GM12891 (cell line): Measurements from ENCODE around the gene TKTL1.

Source experiments
- DNase-seq: peaks from one replicate; pipeline ENCODE4 v3.0.0; 2011; ENCODE audit warnings: low spot score; ENCODE audit not compliant: insufficient read length
- FAIRE-seq: peaks from 2 replicates; lab custom pipeline; 2011; peaks lifted over from hg19 to GRCh38; lab: Jason Lieb, UNC
- PAX5 ChIP-seq: IDR thresholded peaks from 2 replicates; pipeline ENCODE4 v1.6.1; 2011; ENCODE audit warnings: low read length, moderate library complexity, mild to moderate bottlenecking; ENCODE audit not compliant: insufficient read depth, severe bottlenecking
- POLR2A ChIP-seq: IDR thresholded peaks from 2 replicates; pipeline ENCODE4 v1.6.1; 2011; ENCODE audit warnings: low read depth, low read length, control low read depth
- POLR2AphosphoS5 ChIP-seq: IDR thresholded peaks from 2 replicates; pipeline ENCODE4 v1.6.1; 2011; ENCODE audit warnings: low read depth, low read length, control low read depth
- POU2F2 ChIP-seq: IDR thresholded peaks from 2 replicates; pipeline ENCODE4 v1.6.1; 2011; ENCODE audit warnings: low read depth, mild to moderate bottlenecking, control low read depth, low read length, moderate library complexity
- SPI1 ChIP-seq: IDR thresholded peaks from 2 replicates; pipeline ENCODE4 v1.6.1; 2011; ENCODE audit warnings: low read depth, low read length, control low read depth
- TAF1 ChIP-seq: IDR thresholded peaks from 2 replicates; pipeline ENCODE4 v1.6.1; 2011; ENCODE audit warnings: low read depth, low read length, control low read depth

Gene TKTL1

DNA sequence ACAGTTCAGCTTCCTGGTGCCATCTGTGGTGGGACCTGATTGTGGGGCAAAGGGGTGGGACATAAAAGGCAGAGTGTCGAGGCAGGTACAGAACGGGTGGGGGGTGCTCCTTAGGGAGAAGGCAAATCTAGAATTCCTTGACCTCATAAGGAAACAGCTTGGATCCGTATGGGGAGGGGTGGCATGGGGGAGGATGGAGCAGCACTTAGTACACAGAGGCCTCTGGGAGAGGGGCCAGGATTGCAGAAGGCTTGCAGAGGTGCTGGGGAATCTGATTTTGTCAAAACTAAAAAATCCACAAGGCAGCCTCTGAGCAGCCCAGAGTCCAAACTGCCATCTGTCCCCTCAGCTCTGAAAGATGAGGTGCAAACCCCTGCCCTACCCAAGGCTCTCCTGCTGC lies 81.2 kb downstream of the TKTL1 start:
- TF ChIP-seq SPI1 = no peak
- no peak for TF ChIP-seq POLR2A
- TF ChIP-seq TAF1 = no peak
- TF ChIP-seq PAX5 = no peak
- TF ChIP-seq POLR2AphosphoS5 = no peak
- no peak for TF ChIP-seq POU2F2
- FAIRE-seq = no peak
- no peak for DNase-seq

DNA sequence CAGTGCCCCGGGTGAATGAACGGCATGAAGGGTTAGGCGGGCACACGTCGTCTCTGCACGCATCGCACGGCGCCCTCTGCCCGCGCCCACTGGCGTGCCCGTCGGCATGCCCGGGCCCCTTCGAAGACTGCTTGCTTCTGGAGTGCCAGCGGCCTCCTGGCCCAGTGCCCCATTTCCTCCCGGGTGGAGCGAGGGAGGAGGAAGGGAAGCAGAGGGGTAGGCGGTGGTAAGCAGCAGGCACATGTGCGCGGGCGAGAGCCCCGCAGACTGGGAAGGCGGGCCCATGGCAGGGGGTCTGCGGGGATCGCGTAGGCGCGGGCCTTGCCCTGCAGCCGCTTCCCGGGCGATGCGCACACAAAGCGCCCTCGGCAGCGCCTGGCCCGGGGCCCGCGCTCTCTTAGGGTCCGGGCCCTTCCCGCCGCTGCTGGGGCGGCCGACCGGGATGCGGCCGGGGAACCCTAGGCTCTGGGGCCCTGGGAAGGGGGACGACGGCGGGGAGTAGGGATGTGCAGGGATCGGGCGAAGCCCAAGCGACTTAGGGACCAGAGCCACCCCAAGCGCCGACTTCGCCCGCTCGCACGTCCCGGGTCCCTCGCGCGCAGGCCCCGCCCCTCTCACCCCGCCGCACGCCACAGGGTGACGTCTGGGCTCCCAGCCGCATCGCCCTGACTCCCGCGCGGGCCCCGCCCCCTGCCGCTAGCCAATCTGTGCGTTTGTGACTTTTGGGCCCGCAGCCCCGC lies 82.6 kb downstream of the TKTL1 start:
- no peak for TF ChIP-seq TAF1
- TF ChIP-seq POLR2A = 0 out of 2 replicates have a peak, but pooled peaks have one; percentile 24
- DNase-seq = no peak
- FAIRE-seq = peak; percentile 74

- TF ChIP-seq PAX5 (peak; percentile 64), TAF1 (no peak), POU2F2 (peak; percentile 28; the same call in 1 of the 2 replicates)
- peak; percentile 100 for FAIRE-seq
- peak; percentile 78 for DNase-seq
These were observed 83.4 kb downstream of the TKTL1 start, which contains the start of gene EMD for GRCh38 chrX:154378799-154379568. EMD (plus strand) TSS chrX:154379295; CDS start chrX:154379485, 190 bp downstream.

DNA sequence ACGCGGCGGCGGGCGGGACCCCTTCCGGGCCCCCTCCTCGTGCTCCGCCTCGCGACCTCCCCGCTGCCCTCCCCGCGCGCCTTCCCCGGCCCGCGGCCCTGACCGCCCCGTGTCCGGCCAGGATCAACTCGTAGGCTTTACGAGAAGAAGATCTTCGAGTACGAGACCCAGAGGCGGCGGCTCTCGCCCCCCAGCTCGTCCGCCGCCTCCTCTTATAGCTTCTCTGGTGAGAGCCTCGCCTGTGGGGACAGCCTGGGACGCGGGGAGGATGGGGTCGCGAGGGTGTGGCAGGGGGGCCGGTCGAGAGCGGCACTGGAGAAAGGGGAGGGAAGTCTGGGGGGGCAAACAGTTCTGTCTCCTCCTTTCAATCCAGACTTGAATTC lies 84.0 kb downstream of the TKTL1 start:
- no peak for FAIRE-seq
- no peak for DNase-seq
- TF ChIP-seq SPI1 (no peak), POU2F2 (no peak), TAF1 (no peak), POLR2A (no peak), PAX5 (no peak), POLR2AphosphoS5 (no peak)
